ENCODE results near the gene TSPAN14. TPM values are rescaled to one million over a fixed set of nuclear protein-coding genes. Genes with fewer than 3 reads are reported as not detected.

The TSPAN14 gene
- total RNA-seq, 1 donor from 2014 or later = 161 TPM

DNA sequence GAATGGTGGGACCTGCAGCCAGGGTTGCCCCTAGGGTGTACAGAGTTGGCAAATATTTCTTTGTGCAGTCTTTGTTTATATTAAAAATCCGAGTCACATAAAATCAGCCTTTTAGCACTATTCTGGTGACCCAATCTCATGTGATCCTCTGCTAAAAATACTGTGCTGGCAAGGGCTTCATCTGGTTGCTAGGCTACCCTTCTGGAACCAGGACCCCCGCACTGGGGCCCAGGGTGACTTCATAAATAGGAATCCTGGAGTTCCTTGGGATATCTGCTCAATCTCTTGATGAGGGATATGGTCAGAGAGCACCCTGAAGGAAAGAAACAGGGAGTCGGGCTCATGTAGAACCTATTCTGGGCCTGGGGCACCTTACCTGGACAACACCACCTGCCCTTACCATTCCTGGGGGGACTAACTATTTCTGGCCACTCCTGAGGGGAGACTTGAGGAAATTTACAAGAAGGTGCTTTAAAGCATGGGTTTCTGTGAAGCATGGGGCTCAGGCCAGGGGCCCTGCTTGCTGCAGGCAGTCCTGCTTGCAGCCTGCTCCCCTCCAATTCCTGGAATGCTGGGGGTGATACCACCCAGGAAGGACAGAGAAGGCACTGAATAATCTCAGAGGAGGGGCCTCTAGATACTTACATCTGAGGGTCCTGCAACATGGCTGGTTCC is 128.3 kb downstream of the TSPAN14 start:
- no peak overlapping the region for H3K4me3 ChIP-seq
- intact Hi-C loops (cut with DNase I) = no loop called here
- no peak for DNase-seq (ENCODE audit: low spot score in 2 of 2)
- H3K27me3 ChIP-seq = no peaks in the 10 kb centered on the region
- H3K36me3 ChIP-seq = no peaks in the 10 kb centered on the region
- H3K4me1 ChIP-seq = no peaks in the 10 kb centered on the region
- H3K9me3 ChIP-seq = no peaks in the 10 kb centered on the region
- no peak overlapping the region for H3K27ac ChIP-seq
- TF ChIP-seq, protein P1, sequence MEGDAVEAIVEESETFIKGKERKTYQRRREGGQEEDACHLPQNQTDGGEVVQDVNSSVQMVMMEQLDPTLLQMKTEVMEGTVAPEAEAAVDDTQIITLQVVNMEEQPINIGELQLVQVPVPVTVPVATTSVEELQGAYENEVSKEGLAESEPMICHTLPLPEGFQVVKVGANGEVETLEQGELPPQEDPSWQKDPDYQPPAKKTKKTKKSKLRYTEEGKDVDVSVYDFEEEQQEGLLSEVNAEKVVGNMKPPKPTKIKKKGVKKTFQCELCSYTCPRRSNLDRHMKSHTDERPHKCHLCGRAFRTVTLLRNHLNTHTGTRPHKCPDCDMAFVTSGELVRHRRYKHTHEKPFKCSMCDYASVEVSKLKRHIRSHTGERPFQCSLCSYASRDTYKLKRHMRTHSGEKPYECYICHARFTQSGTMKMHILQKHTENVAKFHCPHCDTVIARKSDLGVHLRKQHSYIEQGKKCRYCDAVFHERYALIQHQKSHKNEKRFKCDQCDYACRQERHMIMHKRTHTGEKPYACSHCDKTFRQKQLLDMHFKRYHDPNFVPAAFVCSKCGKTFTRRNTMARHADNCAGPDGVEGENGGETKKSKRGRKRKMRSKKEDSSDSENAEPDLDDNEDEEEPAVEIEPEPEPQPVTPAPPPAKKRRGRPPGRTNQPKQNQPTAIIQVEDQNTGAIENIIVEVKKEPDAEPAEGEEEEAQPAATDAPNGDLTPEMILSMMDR (IDR thresholded peaks at IDR 0.05) = no peak

Other genes starting within 250 kb of the TSPAN14 start
- gene ANXA11, start 248.8 kb upstream of the TSPAN14 start, total RNA-seq = 237 TPM
- 0.32 TPM for gene MAT1A, start 164.7 kb upstream of the TSPAN14 start, total RNA-seq
- gene DYDC1, start 97.6 kb upstream of the TSPAN14 start, total RNA-seq = not detected
- not detected for gene DYDC2, start 97.5 kb upstream of the TSPAN14 start, total RNA-seq
- 22.7 TPM for gene PRXL2A, start 45.8 kb upstream of the TSPAN14 start, total RNA-seq
- gene SH2D4B, start 83.6 kb downstream of the TSPAN14 start, total RNA-seq = not detected

Data from ascending aorta (tissue), 2 donors.